Purkinje cell (primary cell): Measurements from ENCODE around the gene DMRTC1B. TPM values are rescaled to one million over a fixed set of nuclear protein-coding genes. Genes with fewer than 3 reads are reported as not detected.

Experiments
- polyA plus RNA-seq: library from polyadenylated mRNA; unstranded; fragments of >200 nt; fragmentation: Nextera tagmentation; gene quantifications from 2 replicates; pipeline ENCODE4 v1.2.1, GENCODE V29; 2014

DMRTC1B gene
- 11.2 and 19.2 TPM in 2 replicates for polyA plus RNA-seq

DNA sequence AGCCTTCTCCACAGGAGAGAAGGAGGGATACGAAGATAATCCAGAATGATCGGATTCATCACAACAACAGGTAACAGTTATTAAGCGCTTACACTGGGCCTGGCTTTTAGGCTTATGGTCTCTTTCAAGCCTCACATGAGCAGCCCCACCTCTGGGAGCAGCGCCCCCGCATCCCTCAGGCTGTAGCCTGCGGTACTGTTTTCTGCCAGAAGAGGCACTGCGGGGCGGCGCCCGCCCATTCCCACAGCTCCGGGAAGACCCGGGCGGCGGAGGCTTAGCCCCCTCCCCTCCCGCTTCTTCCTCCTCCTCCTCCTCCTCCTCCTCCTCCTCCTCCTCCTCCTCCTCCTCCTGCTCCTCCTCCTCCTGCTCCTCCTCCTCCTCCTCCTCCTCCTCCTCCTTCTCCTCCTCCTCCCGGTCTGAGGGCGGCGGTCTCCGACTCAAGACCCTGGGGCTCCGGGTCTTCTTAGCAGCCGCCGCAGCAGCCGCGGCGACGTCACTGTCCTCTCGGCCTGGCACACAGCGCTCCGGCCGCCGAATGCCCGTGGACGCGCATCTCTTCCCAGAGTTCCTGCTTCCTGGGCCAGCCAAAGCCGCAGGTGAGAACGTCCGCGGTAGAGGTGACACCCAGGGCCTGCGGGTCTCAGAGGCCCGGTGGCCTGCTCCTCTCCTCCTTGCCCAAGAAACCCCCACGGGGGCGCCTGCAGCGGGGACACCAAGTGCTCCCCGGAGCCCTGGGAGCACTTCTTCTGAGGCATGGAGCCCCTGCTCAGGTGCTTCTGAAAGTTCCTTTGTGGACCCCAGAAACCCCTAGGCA lies at the start of gene DMRTC1B:
Gene DMRTC1B, plus strand, starts transcription at position 238 of the 814 bp plus-strand sequence. CDS start 68,246 bp downstream, outside the sequence.

GRCh38 chrX:72782560-72782959 lies 5.9 kb downstream of the DMRTC1B start, which contains the start of gene FAM236B:
Gene FAM236B (minus strand): TSS chrX:72782660. CDS start chrX:72782560, 100 bp downstream.

GRCh38 chrX:72808110-72808509 lies 31.4 kb downstream of the DMRTC1B start, which contains the start of gene FAM236D:
Gene FAM236D (minus strand): TSS chrX:72808210. CDS start chrX:72808110, 100 bp downstream.

Other genes starting within 250 kb of the DMRTC1B start
- 22.1 and 29.0 TPM in 2 replicates for gene HDAC8, start 204.0 kb upstream of the DMRTC1B start, polyA plus RNA-seq
- gene PHKA1, start 62.6 kb upstream of the DMRTC1B start, polyA plus RNA-seq = 0.06 and 1.0 TPM in 2 replicates
- not detected in 2 replicates for gene FAM236B, start 5.8 kb downstream of the DMRTC1B start, polyA plus RNA-seq
- gene FAM236D, start 31.3 kb downstream of the DMRTC1B start, polyA plus RNA-seq = not detected in 2 replicates
- gene FAM236C, start 135.7 kb downstream of the DMRTC1B start, polyA plus RNA-seq = not detected in 2 replicates
- not detected in 2 replicates for gene FAM236A, start 161.3 kb downstream of the DMRTC1B start, polyA plus RNA-seq
- 0.38 TPM in 1 of 2 replicates, not detected in the other for gene DMRTC1, start 166.9 kb downstream of the DMRTC1B start, polyA plus RNA-seq
- 4.0 TPM in 1 of 2 replicates, not detected in the other for gene PABPC1L2B, start 226.0 kb downstream of the DMRTC1B start, polyA plus RNA-seq